HG03066 (cell line): ENCODE data around the gene ZNF488.
"Not testable (repeated sequence)": the region's sequence is repeated elsewhere in the genome, so short reads cannot be mapped to it uniquely, and the experiment has no call there.

Source experiments
- ATAC-seq: cut with Tn5 transposase; IDR thresholded peaks from one replicate; pipeline ENCODE4 v1.9.1; 2021; ENCODE audit warnings: low read depth; ENCODE audit not compliant: unreplicated experiment

The ZNF488 gene, protein sequence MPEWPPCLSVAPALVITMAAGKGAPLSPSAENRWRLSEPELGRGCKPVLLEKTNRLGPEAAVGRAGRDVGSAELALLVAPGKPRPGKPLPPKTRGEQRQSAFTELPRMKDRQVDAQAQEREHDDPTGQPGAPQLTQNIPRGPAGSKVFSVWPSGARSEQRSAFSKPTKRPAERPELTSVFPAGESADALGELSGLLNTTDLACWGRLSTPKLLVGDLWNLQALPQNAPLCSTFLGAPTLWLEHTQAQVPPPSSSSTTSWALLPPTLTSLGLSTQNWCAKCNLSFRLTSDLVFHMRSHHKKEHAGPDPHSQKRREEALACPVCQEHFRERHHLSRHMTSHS

GRCh38 chr10:47384148-47384921 is at the start of gene ZNF488:
TSS of gene ZNF488 (minus strand) at chr10:47384293. CDS start at chr10:47368829, 15,464 bp downstream.
- ATAC-seq = peak; percentile 85

DNA sequence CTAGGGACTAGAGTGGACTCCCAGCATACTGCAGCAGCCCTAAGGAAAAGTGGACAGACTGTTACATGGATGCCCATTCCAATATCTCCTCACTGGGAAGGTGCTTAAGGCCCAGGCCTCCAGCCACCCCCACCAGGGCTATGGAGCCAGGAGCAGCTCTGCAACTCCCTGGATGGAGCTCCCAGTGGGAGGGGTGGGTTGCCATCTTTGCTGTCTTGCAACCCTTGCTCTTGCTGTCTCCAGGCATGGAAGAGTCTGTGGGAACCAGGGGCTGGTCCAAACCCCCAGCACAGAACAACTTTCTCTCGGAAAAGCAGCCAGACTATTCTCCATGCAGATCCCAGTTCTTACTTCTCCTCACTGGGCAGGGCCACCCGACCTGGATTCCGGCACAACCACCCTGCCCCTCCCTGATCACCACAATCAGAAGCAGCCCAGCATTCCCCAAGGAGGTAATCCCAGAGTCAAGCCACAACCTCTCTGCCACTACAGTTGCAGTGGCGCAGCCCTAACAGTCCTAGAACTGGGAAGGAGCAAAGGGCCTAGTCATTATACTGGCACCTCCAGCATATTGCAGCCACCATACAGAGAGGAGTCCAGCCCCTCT is 41.8 kb upstream of the ZNF488 start:
- ATAC-seq = no peak

- no peak for ATAC-seq
These were observed 40.1 kb upstream of the ZNF488 start for GRCh38 chr10:47424231-47424630.

DNA sequence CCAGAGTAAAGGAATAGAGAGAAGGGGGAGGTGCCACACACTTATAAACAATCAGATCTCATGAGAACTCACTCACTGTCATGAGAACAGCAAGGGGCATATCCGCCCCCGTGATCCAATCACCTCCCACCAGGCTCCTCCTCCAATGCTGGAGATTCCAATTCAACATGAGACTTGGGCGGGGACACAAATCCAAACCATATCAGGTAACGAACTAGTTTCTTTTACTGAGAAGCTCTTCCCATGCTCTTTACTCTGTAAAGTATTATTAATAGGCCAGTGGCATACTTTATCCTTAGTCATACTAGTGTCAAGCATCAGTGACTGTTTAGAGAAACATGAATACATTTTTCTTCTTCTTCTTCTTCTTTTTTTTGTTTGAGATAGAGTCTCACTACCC is 39.4 kb upstream of the ZNF488 start:
- ATAC-seq = no peak

DNA sequence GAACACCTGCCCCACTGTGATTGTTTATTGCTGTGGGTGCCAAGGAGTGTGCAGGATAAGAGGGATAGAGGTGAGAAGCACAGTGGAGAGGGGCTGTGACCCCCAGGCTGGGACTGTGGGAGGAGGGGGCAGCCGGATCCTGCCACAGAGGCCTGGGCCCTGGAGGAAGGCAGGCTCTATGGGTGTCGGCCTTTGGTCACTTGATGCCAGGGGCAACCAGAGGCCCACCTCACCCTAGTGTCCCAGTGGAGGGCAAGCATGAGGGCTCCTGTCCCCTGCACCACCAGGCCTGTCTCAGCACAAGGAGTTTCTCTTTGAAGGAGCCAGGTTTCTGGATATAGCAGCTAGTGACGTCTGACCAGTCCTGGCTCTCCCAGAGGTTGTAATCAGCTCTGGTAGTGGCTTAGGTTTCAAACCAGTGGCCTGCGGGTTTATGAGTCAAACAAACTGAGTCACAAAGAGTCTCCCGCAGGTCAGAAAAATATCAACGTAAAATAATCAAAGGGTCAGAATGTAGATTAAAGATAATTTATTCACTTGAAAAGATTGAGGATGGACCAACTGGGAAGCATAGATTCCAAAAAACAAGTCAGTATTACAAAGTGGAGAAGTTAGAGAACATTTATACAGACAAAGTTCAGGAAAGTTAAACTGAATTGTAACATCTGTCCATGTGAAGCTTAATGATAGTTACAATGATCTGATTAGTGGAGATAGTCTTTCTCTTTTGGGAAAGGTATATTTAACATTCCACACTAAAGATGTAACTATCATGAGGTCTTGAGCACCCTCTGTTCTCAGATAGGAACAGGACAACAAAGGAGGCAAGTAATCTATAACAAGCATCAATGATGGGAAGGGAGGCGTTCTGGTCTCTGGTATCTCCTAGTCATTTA is 37.2 kb upstream of the ZNF488 start:
- ATAC-seq = no peak

- no peak for ATAC-seq
These were observed 36.4 kb upstream of the ZNF488 start for GRCh38 chr10:47420305-47421056.

DNA sequence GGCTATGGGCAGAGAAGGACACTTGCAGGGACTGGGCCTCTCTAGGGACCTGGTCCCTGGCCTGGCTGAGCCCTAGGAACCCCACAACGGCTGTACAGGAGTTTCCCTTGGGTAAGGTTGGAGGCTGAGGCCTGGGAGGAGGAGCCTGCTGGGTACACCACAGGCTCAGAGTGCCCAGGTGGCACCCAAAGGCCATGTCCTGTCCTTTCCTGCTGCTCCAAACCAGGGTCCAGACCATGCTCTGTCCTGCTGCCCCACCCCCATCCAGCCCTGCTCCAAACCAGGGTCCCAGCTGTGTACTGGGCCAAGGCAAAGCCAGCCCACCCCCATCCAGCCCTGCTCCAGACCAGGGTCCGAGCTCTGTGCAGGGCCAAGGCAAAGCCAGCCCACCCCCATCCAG is 35.3 kb upstream of the ZNF488 start:
- ATAC-seq = no peak

DNA sequence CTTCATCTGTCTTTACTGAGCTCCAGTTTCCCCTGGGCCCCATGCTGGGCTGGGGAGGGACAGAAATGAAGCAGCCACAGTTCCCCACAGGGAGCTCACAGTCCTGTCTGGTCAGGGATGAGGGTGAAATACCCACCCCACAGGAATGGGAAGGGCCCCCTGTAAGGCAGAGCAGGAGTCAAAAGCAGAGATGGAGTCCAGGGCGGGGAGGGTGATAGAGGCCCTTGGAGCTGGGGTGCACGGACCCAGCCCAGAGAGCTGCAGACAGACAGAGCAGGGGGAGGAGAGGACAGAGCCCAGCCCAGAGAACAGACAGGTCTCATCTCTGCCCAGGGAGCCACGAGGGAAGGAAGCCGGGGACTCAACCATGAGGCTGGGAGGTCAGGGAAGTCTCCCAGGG is 34.9 kb upstream of the ZNF488 start:
- ATAC-seq = no peak

DNA sequence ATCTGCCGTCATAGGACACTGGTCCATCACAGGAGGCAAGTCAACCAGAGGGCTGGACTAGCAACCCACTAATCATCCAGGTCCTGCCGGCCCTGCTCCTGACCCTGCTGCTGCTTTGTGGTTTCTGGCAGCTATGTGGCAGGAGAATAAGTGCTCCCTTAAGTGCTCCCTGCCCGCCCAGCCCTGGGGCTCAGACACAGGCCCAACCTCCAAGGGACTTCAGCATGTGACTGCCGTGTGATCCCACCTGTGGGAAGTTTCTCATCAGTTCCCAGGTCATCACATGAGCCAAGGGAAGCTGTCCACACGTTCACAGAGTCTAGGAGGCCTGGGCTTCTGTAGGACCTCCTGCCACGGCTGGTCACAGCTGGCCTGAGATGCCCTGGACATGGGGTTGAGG is 34.2 kb upstream of the ZNF488 start:
- ATAC-seq = no peak

DNA sequence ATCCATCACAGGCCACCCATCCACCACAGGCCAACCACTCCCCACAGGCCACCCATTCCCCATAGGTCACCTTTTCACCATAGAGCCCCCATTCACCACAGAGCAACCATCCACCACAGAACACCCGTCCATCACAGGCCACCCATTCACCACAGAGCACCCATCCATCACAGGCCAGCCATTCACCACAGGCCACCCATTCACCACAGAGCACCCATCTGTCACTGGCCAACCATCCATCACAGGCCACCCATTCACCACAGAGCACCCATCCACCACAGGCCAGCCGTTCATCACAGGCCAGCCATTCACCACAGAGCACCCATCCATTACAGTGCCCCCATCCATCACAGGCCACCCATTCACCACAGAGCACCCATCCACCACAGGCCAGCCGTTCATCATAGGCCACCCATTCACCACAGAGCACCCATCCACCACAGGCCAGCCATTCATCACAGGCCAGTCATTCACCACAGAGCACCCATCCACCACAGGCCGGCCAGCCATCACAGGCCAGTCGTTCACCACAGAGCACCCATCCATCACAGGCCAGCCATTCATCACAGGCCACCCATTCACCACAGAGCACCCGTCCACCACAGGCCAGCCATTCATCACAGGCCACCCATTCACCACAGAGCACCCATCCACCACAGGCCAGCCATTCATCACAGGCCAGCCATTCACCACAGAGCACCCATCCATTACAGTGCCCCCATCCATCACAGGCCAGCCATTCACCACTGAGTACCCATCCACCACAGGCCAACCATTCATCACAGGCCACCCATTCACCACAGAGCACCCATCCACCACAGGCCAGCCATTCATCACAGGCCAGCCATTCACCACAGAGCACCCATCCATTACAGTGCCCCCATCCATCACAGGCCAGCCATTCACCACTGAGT is 32.5 kb upstream of the ZNF488 start:
- not testable (repeated sequence) for ATAC-seq

GRCh38 chr10:47415520-47416304 is 31.6 kb upstream of the ZNF488 start:
- no peak for ATAC-seq

DNA sequence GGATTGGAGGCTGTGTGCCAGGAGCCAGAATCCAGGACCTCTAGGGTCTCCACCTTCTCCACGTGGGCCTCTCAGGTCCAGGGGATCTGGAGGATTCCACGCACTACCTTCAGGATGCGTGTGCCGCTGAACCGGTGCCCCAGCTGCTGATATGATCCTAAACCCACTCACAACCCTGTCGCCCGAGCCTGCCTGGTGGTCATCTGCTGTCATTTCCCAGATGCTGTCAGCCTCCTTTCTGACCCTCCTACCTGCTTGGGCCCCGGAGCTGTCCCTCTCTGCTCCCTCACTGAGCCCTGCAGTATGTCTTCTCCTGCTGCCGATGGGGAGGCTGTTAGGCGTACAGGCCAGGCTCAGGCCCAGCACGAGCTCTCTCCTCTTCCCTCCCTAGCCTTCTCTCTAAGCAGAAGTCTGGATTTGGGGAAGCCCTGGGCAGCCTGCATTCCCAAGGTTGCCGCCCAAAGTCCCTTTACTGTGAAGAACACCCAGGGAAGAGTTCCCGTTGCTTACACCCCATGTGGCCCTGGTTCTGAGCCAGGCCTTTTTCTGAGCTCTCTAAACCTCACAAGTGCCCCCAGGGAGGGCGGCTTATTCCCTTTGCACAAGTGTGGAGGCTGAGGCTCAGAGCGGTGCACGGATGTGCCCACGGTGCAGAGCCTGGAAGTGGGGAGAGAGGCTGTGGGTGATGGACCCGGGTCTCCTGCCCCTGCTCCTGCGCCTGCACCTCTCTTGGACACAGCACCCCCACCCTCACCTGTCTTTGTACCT is 30.8 kb upstream of the ZNF488 start:
- ATAC-seq = no peak

- ATAC-seq = no peak
These were observed 30.1 kb upstream of the ZNF488 start for GRCh38 chr10:47414227-47414592.

DNA sequence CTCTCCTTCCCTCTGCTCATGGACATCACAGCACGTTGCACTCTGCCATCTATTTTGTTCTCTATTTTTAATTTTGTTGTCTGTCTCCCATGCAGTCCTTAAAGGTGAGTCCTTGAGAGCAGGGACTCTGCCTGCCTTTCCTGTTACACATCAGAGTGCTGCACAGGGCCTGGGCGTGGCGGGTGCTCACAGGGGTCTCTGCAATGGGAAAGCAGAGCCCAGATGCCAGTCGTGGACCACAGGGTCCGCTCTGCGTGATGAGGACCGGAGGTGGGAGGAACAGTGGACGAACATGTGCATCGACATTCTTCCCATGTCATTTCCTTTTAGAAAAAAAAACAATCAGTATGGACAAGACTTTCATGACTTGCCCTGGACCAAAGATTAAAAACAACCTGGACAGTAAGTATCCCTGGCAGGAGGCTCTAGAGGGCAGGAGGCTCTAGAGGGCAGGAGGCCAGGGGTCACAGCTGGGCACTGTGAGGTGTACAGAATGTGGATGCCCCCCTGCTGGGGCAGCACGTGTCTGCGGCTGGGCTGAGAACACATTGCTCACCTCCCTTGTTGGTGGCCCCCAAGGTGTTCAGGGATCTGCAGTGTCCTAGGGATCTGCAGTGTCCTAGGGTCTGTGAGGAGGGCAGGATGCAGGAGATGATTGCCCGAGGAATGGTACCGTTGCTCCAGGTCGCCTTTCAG is 29.6 kb upstream of the ZNF488 start:
- ATAC-seq = no peak

DNA sequence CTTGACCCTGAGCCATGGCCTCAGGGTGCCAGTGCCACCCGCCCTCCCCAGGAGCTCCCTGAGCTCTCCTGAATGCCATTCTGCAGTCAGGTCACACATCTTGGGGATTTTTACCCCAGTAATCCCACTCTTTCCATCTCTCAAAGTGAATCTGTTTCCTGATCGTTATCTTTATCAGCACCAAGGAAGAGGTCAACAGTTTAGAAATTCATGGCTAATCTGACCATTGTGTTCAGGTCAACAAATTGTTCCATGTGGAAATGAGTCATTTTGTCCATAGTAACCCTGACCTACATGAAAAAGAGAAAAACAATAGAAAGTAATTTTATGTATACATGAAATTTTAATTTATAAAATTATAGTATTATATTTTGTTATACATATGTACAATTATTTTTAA is 28.8 kb upstream of the ZNF488 start:
- no peak for ATAC-seq

- ATAC-seq = no peak
These were observed 28.2 kb upstream of the ZNF488 start for GRCh38 chr10:47412177-47412730.

- no peak for ATAC-seq
These were observed 26.8 kb upstream of the ZNF488 start for GRCh38 chr10:47410862-47411261.
